HUDEP-2 (cell line): Measurements from ENCODE around the gene RNF220.
"Not testable (repeated sequence)": the region's sequence is repeated elsewhere in the genome, so short reads cannot be mapped to it uniquely, and the experiment has no call there.

ENCODE experiments used
- DNase-seq, 76 experiments: peaks; one replicate each; lab custom pipeline; 2025; ENCODE audit not compliant: unreplicated experiment in 76 of 76; lab: John Stamatoyannopoulos, UW

The RNF220 gene

GRCh38 chr1:44544960-44545359, 139.9 kb downstream of the RNF220 start:
- no peak for DNase-seq

DNA sequence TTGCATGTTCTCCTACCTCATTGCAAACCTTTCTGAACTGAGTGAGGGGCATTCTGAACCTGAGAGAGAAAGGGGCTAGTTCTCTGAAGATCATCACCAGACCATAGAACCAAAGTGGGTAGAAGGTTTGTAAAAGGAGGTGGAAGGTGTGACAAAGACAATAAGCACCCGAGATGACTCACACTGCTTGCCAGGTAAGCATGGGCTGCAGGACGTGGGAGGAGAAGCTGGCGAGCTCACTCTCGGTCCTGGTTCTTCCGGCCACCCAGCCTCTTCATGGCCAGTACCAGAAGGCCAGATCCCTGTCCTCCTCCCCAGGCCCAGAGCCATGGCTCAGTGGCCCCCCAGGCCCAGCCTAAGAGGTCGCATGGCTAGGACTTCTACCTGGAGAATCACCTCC, 140.9 kb downstream of the RNF220 start:
- no peak for DNase-seq

GRCh38 chr1:44546403-44547053, 141.5 kb downstream of the RNF220 start:
- DNase-seq: peak in 6 of 76 experiments; percentile 1 to 20 (median 5)

DNA sequence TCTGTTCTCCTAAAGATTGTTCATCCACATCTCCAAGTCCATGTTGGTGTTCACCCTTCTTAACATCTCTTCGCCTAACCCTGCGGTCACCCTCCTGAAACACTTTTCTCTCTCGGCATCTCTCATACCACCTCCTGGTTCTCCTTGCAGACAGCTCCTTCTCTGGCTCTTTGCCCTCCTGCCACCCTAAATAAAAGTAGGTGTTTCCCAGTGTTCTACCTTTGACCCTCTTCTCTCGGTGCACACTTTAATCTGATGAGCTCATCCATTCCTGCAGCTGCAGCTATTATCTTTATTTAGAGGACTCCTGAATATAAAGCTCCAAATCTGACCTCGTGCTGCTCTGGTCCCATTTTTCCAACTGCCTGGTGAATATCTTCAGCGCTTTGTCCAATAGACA, 142.3 kb downstream of the RNF220 start:
- DNase-seq: no peak

- no peak for DNase-seq
Measured at GRCh38 chr1:44547837-44548236, 142.8 kb downstream of the RNF220 start.

DNA sequence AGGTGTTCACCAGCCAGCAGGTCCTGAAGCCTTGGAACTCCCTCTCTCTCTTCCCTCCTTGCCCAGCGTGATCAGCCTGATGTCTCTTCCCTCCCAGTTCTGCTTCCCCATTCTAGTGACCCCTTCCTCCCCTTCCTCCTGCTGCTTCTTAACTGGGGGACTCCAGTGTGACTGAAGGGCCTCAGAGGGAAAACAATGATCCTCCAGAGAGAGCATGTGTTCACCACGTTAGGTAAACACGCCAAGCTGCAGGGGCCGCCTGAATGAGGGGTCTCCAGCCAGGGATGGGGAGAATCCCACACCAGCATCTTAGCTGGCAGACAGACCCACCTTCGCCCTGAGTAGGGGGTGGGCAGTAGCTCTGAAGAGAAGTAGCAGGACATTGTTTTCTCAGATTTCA, 144.5 kb downstream of the RNF220 start:
- no peak for DNase-seq

- no peak for DNase-seq
Measured at GRCh38 chr1:44553127-44553758, 148.2 kb downstream of the RNF220 start.

DNA sequence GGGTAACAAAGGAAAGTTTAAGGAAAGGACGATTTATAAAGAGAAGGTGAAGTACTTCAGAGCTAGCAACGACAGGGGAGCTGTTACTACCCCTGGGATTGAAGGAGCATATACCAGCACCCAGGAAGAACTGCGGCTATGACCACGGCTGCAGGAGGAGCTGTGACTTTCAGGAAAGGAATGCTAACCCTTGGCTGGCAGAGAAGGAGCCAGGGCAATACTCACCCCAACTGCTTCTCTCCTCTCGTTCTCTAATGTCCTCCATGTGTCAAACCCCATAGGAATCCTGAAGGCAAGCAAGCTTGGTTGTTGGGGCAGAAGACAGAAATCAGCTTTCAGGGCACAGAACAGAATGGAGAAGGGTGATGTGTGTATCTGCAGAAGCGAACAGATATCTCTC, 148.7 kb downstream of the RNF220 start:
- DNase-seq: no peak

- no peak for DNase-seq
Measured at GRCh38 chr1:44554706-44555105, 149.7 kb downstream of the RNF220 start.

DNA sequence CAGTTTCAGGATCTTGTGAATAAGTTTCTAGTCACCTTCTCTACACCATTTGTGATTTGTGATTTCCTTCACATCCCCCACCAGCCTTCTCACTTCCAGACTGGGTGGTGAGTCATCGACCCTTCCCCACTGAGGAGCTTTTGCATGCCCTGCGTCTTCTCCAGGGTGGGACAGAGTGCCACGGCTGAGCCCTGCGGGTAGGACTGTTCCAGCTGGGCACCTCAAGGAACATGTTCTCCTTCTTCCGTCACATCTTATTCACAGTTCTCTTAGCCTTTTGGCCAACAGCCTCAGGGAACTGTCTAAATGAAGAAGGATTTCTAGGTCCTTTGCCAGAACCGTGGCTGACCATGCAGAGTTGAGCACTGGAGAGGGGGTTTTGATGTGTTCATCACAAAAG, 152.7 kb downstream of the RNF220 start:
- DNase-seq: no peak

- no peak for DNase-seq
Measured at GRCh38 chr1:44558883-44559282, 153.8 kb downstream of the RNF220 start.

GRCh38 chr1:44559330-44559729, 154.3 kb downstream of the RNF220 start:
- no peak for DNase-seq

- DNase-seq: no peak
Measured at GRCh38 chr1:44559913-44560312, 154.9 kb downstream of the RNF220 start.

- DNase-seq: not testable (repeated sequence)
Measured at GRCh38 chr1:44560696-44561095, 155.6 kb downstream of the RNF220 start.

DNA sequence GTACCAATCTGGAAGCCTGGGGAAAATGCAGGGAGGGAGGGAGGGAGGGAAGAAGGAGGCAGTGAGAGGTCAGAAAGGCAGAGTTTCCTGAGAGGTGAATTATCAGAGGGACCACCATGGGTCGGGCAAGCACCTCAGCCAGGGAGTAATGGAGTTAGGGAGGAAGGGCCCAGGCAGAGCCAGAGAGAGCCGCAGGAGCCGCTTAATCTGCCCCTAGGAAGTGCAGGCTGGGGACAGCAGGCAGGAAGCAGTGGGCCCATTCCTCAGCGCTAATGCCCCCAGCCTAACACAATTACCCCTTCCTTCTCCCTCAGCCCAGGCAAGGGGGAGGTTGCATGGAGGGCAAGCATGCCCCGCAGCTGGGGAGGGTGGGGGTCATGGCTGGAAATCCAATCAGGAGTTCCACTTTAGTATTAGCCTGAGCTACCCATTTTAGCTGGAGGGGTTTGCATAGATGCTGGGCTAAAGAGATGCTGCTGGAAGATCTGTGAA, 160.2 kb downstream of the RNF220 start:
- DNase-seq: no peak

GRCh38 chr1:44565833-44566232, 160.8 kb downstream of the RNF220 start:
- no peak for DNase-seq

DNA sequence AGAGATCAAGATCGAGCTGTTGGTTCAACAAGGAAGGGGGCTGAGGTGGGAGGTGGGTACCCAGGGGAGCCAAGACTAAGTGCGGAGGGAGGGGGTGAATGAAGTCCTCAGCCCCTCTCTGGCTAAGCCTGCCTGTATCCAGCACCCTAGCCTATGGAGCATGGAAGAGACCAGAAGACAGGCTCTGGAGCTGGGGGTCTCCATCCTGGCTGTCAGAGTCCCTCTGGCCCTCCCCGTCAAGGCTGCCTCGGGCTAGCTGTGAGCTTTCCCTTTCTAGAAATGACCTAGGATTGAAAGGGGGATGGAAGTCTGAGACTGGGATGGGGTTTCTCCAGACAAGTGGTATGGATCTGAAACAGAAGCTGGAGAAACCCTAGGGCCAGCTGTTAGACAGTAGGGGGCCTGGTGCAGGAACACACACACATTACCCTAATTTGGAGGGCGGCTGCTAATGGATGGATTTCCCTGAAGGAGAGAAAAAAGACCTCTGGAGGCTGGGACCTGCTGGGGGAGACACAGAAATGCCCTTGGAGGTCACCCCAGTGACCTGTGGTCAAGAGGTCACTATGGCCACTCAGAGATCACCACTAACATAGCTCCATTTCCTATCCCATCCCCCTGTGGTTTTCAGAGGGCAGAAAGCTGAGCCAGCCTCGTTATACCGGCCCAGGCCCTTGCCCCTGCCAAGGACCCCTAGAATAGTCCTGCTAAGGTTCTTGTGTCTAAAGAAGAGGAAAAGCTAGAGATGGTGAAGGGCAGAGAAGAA, 161.4 kb downstream of the RNF220 start:
- DNase-seq: no peak

DNA sequence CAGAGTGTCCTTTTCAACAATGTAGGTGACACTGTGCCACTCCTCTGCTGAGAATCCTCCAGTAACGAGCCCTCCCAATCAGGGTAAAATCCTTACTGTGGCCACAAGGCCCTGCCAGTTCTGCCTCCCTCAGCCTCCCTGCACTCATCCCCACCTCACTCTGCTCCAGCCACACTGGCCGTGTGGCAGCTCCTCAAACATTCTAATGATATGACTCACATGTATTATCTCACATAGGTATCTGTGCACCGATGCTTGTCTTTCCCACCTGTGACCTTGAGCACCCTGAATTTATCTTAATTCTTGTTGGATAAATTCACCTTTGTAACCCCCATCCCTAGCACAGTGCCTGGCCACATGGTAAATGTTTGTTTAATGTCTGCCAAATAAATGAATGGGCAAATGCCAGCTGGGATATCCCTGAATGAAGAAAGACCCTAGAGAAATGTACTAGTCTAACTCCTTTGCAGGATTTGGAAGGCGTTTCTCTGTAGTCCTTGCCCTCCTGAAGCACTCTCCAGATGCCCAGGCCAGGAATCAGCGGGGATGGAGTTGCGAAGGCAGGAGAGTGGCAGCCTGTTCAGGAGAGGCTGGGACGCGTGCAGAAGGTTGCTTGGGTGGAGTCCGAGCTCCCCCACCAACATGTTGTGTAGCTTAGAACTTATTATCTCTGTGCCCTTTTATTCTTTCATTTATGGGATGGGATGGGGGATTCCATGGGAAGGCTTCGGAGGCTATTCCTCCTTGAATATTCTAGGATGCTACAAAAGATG, 163.3 kb downstream of the RNF220 start:
- no peak for DNase-seq

DNA sequence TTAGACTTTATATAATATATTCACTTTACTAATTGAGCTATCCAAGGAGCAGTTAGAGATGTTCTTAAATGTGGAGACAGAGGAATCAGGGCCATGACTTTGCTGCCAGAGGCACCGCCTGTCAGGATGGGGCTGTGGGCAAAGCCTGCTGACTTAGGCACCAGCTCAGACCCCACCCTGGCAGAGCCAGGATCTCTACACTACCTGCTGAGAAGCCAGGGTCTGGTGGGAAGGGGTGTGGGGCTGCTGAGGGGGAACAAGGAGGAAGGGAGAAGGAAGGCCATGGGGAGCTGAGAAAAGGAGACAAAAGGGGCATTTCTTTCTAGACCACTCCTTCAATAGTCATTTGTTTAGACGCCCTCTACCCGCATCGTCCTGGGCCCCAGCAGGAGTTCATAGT, 164.4 kb downstream of the RNF220 start:
- no peak for DNase-seq

DNA sequence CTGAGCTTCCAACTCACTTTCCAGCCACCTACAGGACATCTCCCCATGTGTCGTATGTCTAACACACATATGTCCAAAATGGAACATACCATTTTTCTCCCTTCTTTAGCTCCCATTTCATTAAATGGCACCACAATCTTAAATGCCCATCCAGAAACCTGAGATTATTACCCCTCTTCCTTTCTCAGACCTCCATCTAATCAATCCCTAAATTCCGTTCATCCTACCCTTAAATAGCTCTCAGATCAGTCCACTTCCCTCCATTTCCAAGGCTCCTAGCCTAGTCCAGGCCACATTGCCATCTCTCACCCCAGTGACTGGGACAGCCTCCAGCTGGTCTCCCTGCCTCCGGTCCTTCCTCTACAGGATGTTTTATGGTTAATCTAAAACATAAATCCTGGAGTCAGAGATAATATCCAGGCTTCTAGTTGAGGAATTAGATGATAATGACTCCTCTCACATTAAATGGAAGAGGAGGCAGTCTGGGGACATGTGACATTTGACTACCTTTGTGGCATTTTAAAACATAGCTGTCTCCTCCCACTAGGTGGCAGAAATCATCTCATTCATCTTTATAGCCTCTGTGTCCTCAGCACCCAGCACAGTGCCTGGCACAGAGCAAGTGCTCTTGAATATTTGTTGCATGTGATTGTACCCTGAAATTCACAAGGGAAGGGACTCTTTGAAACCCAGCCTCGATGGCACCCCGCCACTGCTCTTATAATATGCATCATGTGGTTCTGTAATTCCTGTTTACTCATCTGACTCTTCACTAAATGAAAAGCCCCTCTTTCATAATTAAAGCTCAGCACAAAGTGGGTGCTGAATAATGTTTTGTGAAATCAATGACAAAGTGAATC, 166.9 kb downstream of the RNF220 start:
- peak in 17 of 76 experiments; percentile 1 to 45 (median 14) for DNase-seq
